Thymus (tissue), 11 donors: Measurements from ENCODE around the gene TMEM175. TPM values are rescaled to one million over a fixed set of nuclear protein-coding genes. Genes with fewer than 3 reads are reported as not detected.
A peak's percentile ranks its signal among the peaks of the same experiment; 100 is the strongest.

Experiments
- DNase-seq, 9 donors: peaks; one replicate each; pipeline ENCODE4 v3.0.0-alpha.2; 2013; ENCODE audit warnings: low spot score in 9 of 9, low read depth in 6 of 9, missing footprints in 1 of 9
- H3K27ac ChIP-seq, 2 donors: one replicate each; pipeline ENCODE4 v1.5.1; 2013; ENCODE audit warnings: control low read depth in 1 of 2, low read depth in 1 of 2, low read length in 1 of 2, mild to moderate bottlenecking in 1 of 2, moderate library complexity in 1 of 2
- H3K27me3 ChIP-seq, 2 donors: one replicate each; pipeline ENCODE4 v1.5.1; 2013; ENCODE audit warnings: low read length in 1 of 2; ENCODE audit not compliant: control insufficient read depth in 2 of 2, insufficient read depth in 1 of 2
- H3K36me3 ChIP-seq, 2 donors: one replicate each; pipeline ENCODE4 v1.5.1; 2013; ENCODE audit warnings: low read length in 1 of 2, mild to moderate bottlenecking in 1 of 2, moderate library complexity in 1 of 2; ENCODE audit not compliant: control insufficient read depth in 2 of 2, insufficient read depth in 2 of 2
- H3K4me1 ChIP-seq, 2 donors: one replicate each; pipeline ENCODE4 v1.5.1; 2013; ENCODE audit warnings: low read length in 2 of 2; ENCODE audit not compliant: control insufficient read depth in 2 of 2, insufficient read depth in 2 of 2
- H3K4me3 ChIP-seq, 2 donors: one replicate each; pipeline ENCODE4 v1.5.1; 2013; ENCODE audit warnings: low read length in 2 of 2, control low read depth in 1 of 2, mild to moderate bottlenecking in 1 of 2
- H3K9me3 ChIP-seq, 2 donors: one replicate each; pipeline ENCODE4 v1.5.1; 2013; ENCODE audit warnings: low read length in 1 of 2, mild to moderate bottlenecking in 1 of 2; ENCODE audit not compliant: control insufficient read depth in 2 of 2, insufficient read depth in 1 of 2
- WGBS: extraction: QIAGEN DNeasy Blood & Tissue Kit; methylation state at CpG from one replicate; pipeline ENCODE4 v1.1.7; 2013; 5-methylcytosine and 5-hydroxymethylcytosine counted together
- polyA plus RNA-seq: library from polyadenylated mRNA; stranded (reverse); fragments of 200-250 nt; gene quantifications from one replicate; pipeline ENCODE4 v1.2.3, GENCODE V29; 2013
- total RNA-seq: library from RNA; stranded (reverse); fragments of 120-200 nt; gene quantifications from one replicate; pipeline ENCODE4 v1.2.4, GENCODE V29; 2013
- donor health status: healthy.

TMEM175 gene
- total and polyA plus RNA-seq, 2 donors = 10.9 to 87.1 TPM

GRCh38 chr4:987624-988513, 55.6 kb downstream of the TMEM175 start:
- H3K27ac ChIP-seq = no peak overlapping the region
- peaks cover 5 to 22% of the 10 kb centered on the region in 2 donors for H3K36me3 ChIP-seq
- H3K27me3 ChIP-seq = no peaks in the 10 kb centered on the region
- DNase-seq = no peak
- WGBS = 91% methylated on average over 37 of the region's 37 CpGs
- peaks cover 24 to 27% of the 10 kb centered on the region in 2 donors for H3K4me1 ChIP-seq
- peak overlapping the region; percentile 23 to 81 for H3K4me3 ChIP-seq
- no peaks in the 10 kb centered on the region for H3K9me3 ChIP-seq

- no peak overlapping the region for H3K27ac ChIP-seq
- no peaks in the 10 kb centered on the region for H3K9me3 ChIP-seq
- WGBS = 97% methylated on average over 69 of the region's 69 CpGs
- no peak overlapping the region for H3K4me3 ChIP-seq
- peaks cover 24 to 27% of the 10 kb centered on the region in 2 donors for H3K4me1 ChIP-seq
- no peak for DNase-seq
- peaks cover 5 to 22% of the 10 kb centered on the region in 2 donors for H3K36me3 ChIP-seq
- H3K27me3 ChIP-seq = no peaks in the 10 kb centered on the region
Observed at GRCh38 chr4:988726-989721, 56.8 kb downstream of the TMEM175 start.

- Histone ChIP-seq H3K9me3 (no peaks in the 10 kb centered on the region), H3K36me3 (peaks cover 5 to 22% of the 10 kb centered on the region in 2 donors), H3K4me3 (no peak overlapping the region), H3K27ac (no peak overlapping the region), H3K4me1 (peaks cover 23 to 24% of the 10 kb centered on the region in 2 donors), H3K27me3 (no peaks in the 10 kb centered on the region)
- DNase-seq = no peak
- 97% methylated on average over 58 of the region's 58 CpGs for WGBS
Observed at GRCh38 chr4:989722-990471, 57.6 kb downstream of the TMEM175 start.

GRCh38 chr4:990746-991367, 58.6 kb downstream of the TMEM175 start:
- H3K4me3 ChIP-seq = no peak overlapping the region
- peaks cover 5 to 22% of the 10 kb centered on the region in 2 donors for H3K36me3 ChIP-seq
- no peaks in the 10 kb centered on the region for H3K9me3 ChIP-seq
- 97% methylated on average over 26 of the region's 26 CpGs for WGBS
- DNase-seq = no peak
- peaks cover 16 to 17% of the 10 kb centered on the region in 2 donors for H3K4me1 ChIP-seq
- H3K27ac ChIP-seq = no peak overlapping the region
- peaks cover 0 to 7% of the 10 kb centered on the region in 2 donors for H3K27me3 ChIP-seq

- H3K36me3 ChIP-seq = peaks cover 5 to 22% of the 10 kb centered on the region in 2 donors
- no peak overlapping the region for H3K4me3 ChIP-seq
- H3K27me3 ChIP-seq = peaks cover 7 to 15% of the 10 kb centered on the region in 2 donors
- DNase-seq = no peak
- H3K9me3 ChIP-seq = no peaks in the 10 kb centered on the region
- H3K27ac ChIP-seq = no peak overlapping the region
- H3K4me1 ChIP-seq = peaks cover 9 to 10% of the 10 kb centered on the region in 2 donors
- WGBS = 97% methylated on average over 50 of the region's 50 CpGs
Observed at GRCh38 chr4:991451-992296, 59.4 kb downstream of the TMEM175 start.

- H3K27me3 ChIP-seq = peaks cover 15 to 21% of the 10 kb centered on the region in 2 donors
- H3K4me1 ChIP-seq = peaks cover 6% of the 10 kb centered on the region in 2 donors
- H3K27ac ChIP-seq = peak overlapping the region in 1 of 2 donors; percentile 27
- no peaks in the 10 kb centered on the region for H3K9me3 ChIP-seq
- WGBS = 93% methylated on average over 25 of the region's 25 CpGs
- H3K36me3 ChIP-seq = peaks cover 5 to 22% of the 10 kb centered on the region in 2 donors
- DNase-seq = no peak
- H3K4me3 ChIP-seq = no peak overlapping the region
Observed at GRCh38 chr4:992297-993110, 60.2 kb downstream of the TMEM175 start.
